Left ventricle myocardium inferior (tissue), 1 donor: ENCODE results near the gene NTN4. TPM values are rescaled to one million over a fixed set of nuclear protein-coding genes. Genes with fewer than 3 reads are reported as not detected.

Experiments used
- DNase-seq: peaks from one replicate; pipeline ENCODE4 v3.0.0-alpha.2; 2020
- H3K27ac ChIP-seq: fragments of 200-600 bp; replicated peaks from 2 replicates; pipeline ENCODE4 v1.8.0; 2021
- H3K27me3 ChIP-seq: fragments of 200-600 bp; 2 replicates; pipeline ENCODE4 v1.8.0; 2021; ENCODE audit warnings: low read depth
- H3K36me3 ChIP-seq: fragments of 200-600 bp; 2 replicates; pipeline ENCODE4 v1.8.0; 2021
- H3K4me1 ChIP-seq: fragments of 200-600 bp; 2 replicates; pipeline ENCODE4 v1.8.0; 2021
- H3K4me3 ChIP-seq: fragments of 200-600 bp; 2 replicates; pipeline ENCODE4 v1.8.0; 2021; ENCODE audit warnings: mild to moderate bottlenecking, moderate library complexity
- H3K9me3 ChIP-seq: fragments of 200-600 bp; replicated peaks from 2 replicates; pipeline ENCODE4 v1.8.0; 2021
- CTCF ChIP-seq: fragments of 200-600 bp; IDR thresholded peaks from 2 replicates; pipeline ENCODE4 v1.8.0; 2021; ENCODE audit warnings: antibody characterized with exemption, mild to moderate bottlenecking, borderline replicate concordance
- intact Hi-C: fragments of 100-400 bp; cut with micrococcal nuclease; formaldehyde crosslinking; loops from one replicate; pipeline ENCODE4 v1.11.0; 2022
- total RNA-seq: library from RNA; stranded (reverse); fragmentation: NEBNext Ultra II Directional; extraction: Animal tissue kit (Norgen Biotek cat#: 25700); gene quantifications from one replicate; pipeline ENCODE4 v1.2.1, GENCODE V29; 2021
- donor health status: DM: no; HTN: yes; CAD: no; lungs with severe emphysema.

NTN4 gene
- total RNA-seq, 1 donor from 2014 or later: 76.8 TPM

- no peak for TF ChIP-seq CTCF
- no peak overlapping the region for H3K27ac ChIP-seq
These were observed 13.3 kb upstream of the NTN4 start for GRCh38 chr12:95803817-95804216.

GRCh38 chr12:95802482-95803270 lies 12.1 kb upstream of the NTN4 start:
- no peak for TF ChIP-seq CTCF
- intact Hi-C loops: no loop called here
- no peak overlapping the region for H3K27ac ChIP-seq

More at GRCh38 chr12:95803817-95804216, 13.3 kb upstream of the NTN4 start:
- intact Hi-C loops: no loop called here
- H3K36me3 ChIP-seq: no peaks in the 10 kb centered on the region
- H3K4me1 ChIP-seq: peaks cover 6% of the 10 kb centered on the region
- H3K27me3 ChIP-seq: no peaks in the 10 kb centered on the region
- no peaks in the 10 kb centered on the region for H3K9me3 ChIP-seq
- H3K4me3 ChIP-seq: no peak overlapping the region
- DNase-seq: no peak

GRCh38 chr12:95796982-95797289 lies 6.4 kb upstream of the NTN4 start:
- Histone ChIP-seq H3K9me3 (no peaks in the 10 kb centered on the region), H3K27me3 (no peaks in the 10 kb centered on the region), H3K4me3 (no peak overlapping the region), H3K27ac (no peak overlapping the region), H3K4me1 (peaks cover 2% of the 10 kb centered on the region), H3K36me3 (no peaks in the 10 kb centered on the region)
- TF ChIP-seq CTCF: no peak
- intact Hi-C loops: no loop called here
- no peak for DNase-seq

More at GRCh38 chr12:95802482-95803270, 12.1 kb upstream of the NTN4 start:
- Histone ChIP-seq H3K4me1 (peaks cover 6% of the 10 kb centered on the region), H3K9me3 (no peaks in the 10 kb centered on the region), H3K27me3 (no peaks in the 10 kb centered on the region), H3K36me3 (no peaks in the 10 kb centered on the region), H3K4me3 (no peak overlapping the region)
- no peak for DNase-seq

- Histone ChIP-seq H3K36me3 (no peaks in the 10 kb centered on the region), H3K9me3 (no peaks in the 10 kb centered on the region), H3K27me3 (no peaks in the 10 kb centered on the region), H3K27ac (no peak overlapping the region), H3K4me3 (no peak overlapping the region), H3K4me1 (peaks cover 7% of the 10 kb centered on the region)
- no peak for TF ChIP-seq CTCF
- no peak for DNase-seq
- intact Hi-C loops: no loop called here
These were observed 5.8 kb upstream of the NTN4 start for GRCh38 chr12:95796225-95796981.

- H3K4me1 ChIP-seq: peaks cover 55% of the 10 kb centered on the region
These were observed 619 bp upstream of the NTN4 start for GRCh38 chr12:95790917-95791849.

More at GRCh38 chr12:95790917-95791849, 619 bp upstream of the NTN4 start:
- Histone ChIP-seq H3K4me3 (peak overlapping the region; percentile 93), H3K9me3 (no peaks in the 10 kb centered on the region), H3K27me3 (no peaks in the 10 kb centered on the region), H3K27ac (peak overlapping the region; percentile 95), H3K36me3 (peaks cover 9% of the 10 kb centered on the region)
- intact Hi-C loops: no loop called here
- DNase-seq: no peak
- no peak for TF ChIP-seq CTCF
